GM12878 (cell line): ENCODE measurements around the gene LFNG. TPM values are rescaled to one million over a fixed set of nuclear protein-coding genes. Genes with fewer than 3 reads are reported as not detected.

ENCODE experiments used
- ATAC-seq: fragments of 200-7000 bp; cut with Tn5 transposase; 3 replicates; pipeline ENCODE4 v1.9.1; 2020; ENCODE audit warnings: mild to moderate bottlenecking, moderate library complexity
- BruUV-seq: library from RNA; stranded (reverse); fragments of 400-500 nt; replicated peaks from 2 replicates; lab custom pipeline; 2021; lab: Mats Ljungman, UMichigan
- CTCF ChIA-PET: fragments of 300-600 bp; sonication (Branson Sonifier 250); formaldehyde crosslinking; extraction: SDS; loops from one replicate; lab custom pipeline; 2021; ENCODE audit warnings: inconsistent platforms; lab: Yijun Ruan, JAX
- POLR2A ChIA-PET: fragments of 350-600 bp; formaldehyde crosslinking; extraction: SDS; loops from one replicate; lab custom pipeline; 2021; ENCODE audit warnings: inconsistent platforms; lab: Charles Lee
- RAD21 ChIA-PET: fragments of 300-600 bp; sonication (Branson Sonifier 250); formaldehyde crosslinking; loops from one replicate; lab custom pipeline; 2023; ENCODE audit warnings: antibody characterized with exemption; ENCODE audit not compliant: unreplicated experiment; lab: Charles Lee
- SMC1A ChIA-PET: fragments of 300-600 bp; sonication (Branson Sonifier 250); formaldehyde crosslinking; loops from one replicate; lab custom pipeline; 2023; ENCODE audit not compliant: unreplicated experiment, uncharacterized antibody; lab: Charles Lee
- DNase-seq: peaks from one replicate; pipeline ENCODE4 v3.0.0-alpha.2; 2011; ENCODE audit warnings: low read depth, low spot score
- FAIRE-seq: peaks from 3 replicates; lab custom pipeline; 2011; peaks lifted over from hg19 to GRCh38; lab: Jason Lieb, UNC
- H2AFZ ChIP-seq: 2 replicates; pipeline ENCODE4 v1.6.0; 2011; ENCODE audit warnings: low read depth, low read length, control low read depth; ENCODE audit not compliant: control insufficient read depth
- H3K27ac ChIP-seq: 2 replicates; pipeline ENCODE4 v1.5.1; 2011; ENCODE audit warnings: control low read depth; ENCODE audit not compliant: control insufficient read depth, insufficient read depth
- H3K27me3 ChIP-seq, 2 experiments: replicated peaks in 1 of 2; 2 replicates each; pipeline versions ENCODE4 v1.6.0 to v1.6.1; 2011; ENCODE audit warnings: low read length in 1 of 2; ENCODE audit not compliant: control insufficient read depth in 2 of 2, insufficient read depth in 2 of 2
- H3K36me3 ChIP-seq, 2 experiments: 2 replicates each; pipeline ENCODE4 v1.5.1; 2011; ENCODE audit warnings: low read length in 1 of 2; ENCODE audit not compliant: control insufficient read depth in 2 of 2, insufficient read depth in 2 of 2
- H3K4me1 ChIP-seq: 2 replicates; pipeline ENCODE4 v1.6.1; 2011; ENCODE audit warnings: mild to moderate bottlenecking, low read length, moderate library complexity, mixed read lengths; ENCODE audit not compliant: control insufficient read depth, insufficient read depth
- H3K4me2 ChIP-seq: 2 replicates; pipeline ENCODE4 v1.6.0; 2011; ENCODE audit warnings: control low read depth; ENCODE audit not compliant: control insufficient read depth, insufficient read depth
- H3K4me3 ChIP-seq: fragments of 200-600 bp; sonication (generic); 2 replicates; pipeline ENCODE4 v1.5.1; 2016
- H3K79me2 ChIP-seq: 2 replicates; pipeline ENCODE4 v1.6.0; 2011; ENCODE audit warnings: low read length; ENCODE audit not compliant: control insufficient read depth, insufficient read depth
- H3K9ac ChIP-seq: 2 replicates; pipeline ENCODE4 v1.8.0; 2011; ENCODE audit warnings: low read length, control low read depth, mixed read lengths; ENCODE audit not compliant: control insufficient read depth, insufficient read depth
- H3K9me3 ChIP-seq: replicated peaks from 3 replicates; pipeline ENCODE4 v1.5.1; 2011; ENCODE audit warnings: mild to moderate bottlenecking, low read length; ENCODE audit not compliant: control insufficient read depth, insufficient read depth
- H4K20me1 ChIP-seq: 2 replicates; pipeline ENCODE4 v1.6.0; 2011; ENCODE audit not compliant: control insufficient read depth, insufficient read depth
- BHLHE40 ChIP-seq, 2 experiments: fragments of 450-650 bp in 1 of 2; IDR thresholded peaks; 2 replicates each; pipeline ENCODE4 v1.6.1; 2011 to 2017; ENCODE audit warnings: low read depth in 2 of 2, borderline replicate concordance in 1 of 2, improper control_type of control experiment in 1 of 2, low read length in 1 of 2, mild to moderate bottlenecking in 1 of 2
- CBFB ChIP-seq: IDR thresholded peaks from 2 replicates; pipeline ENCODE4 v1.6.1; 2016; ENCODE audit warnings: antibody characterized with exemption, low read depth
- DPF2 ChIP-seq: fragments of 450-650 bp; IDR thresholded peaks from 2 replicates; pipeline ENCODE4 v1.6.1; 2017; ENCODE audit warnings: mild to moderate bottlenecking
- FOXK2 ChIP-seq: fragments of 450-650 bp; IDR thresholded peaks from 2 replicates; pipeline ENCODE4 v1.6.1; 2017; ENCODE audit warnings: mild to moderate bottlenecking, moderate library complexity
- GABPA ChIP-seq: IDR thresholded peaks from 2 replicates; pipeline ENCODE4 v1.6.1; 2014; ENCODE audit warnings: antibody characterized with exemption, low read depth, mild to moderate bottlenecking, inconsistent platforms
- JUND ChIP-seq: IDR thresholded peaks from 2 replicates; pipeline ENCODE4 v1.6.1; 2012; ENCODE audit warnings: low read depth, mild to moderate bottlenecking, low read length, improper control_type of control experiment, moderate library complexity
- MTA2 ChIP-seq: fragments of 450-650 bp; IDR thresholded peaks from 2 replicates; pipeline ENCODE4 v1.6.1; 2016; ENCODE audit warnings: low read depth, mild to moderate bottlenecking, moderate library complexity
- MYC ChIP-seq: IDR thresholded peaks from 2 replicates; pipeline ENCODE4 v1.6.1; 2011; ENCODE audit warnings: mild to moderate bottlenecking, low read length, moderate library complexity, inconsistent platforms; ENCODE audit not compliant: insufficient read depth, insufficient replicate concordance, insufficient read length, severe bottlenecking
- NFYA ChIP-seq: IDR thresholded peaks from 2 replicates; pipeline ENCODE4 v1.6.1; 2011; ENCODE audit warnings: low read depth, mild to moderate bottlenecking, low read length, improper control_type of control experiment, borderline replicate concordance
- NR2C1 ChIP-seq: fragments of 450-650 bp; IDR thresholded peaks from 2 replicates; pipeline ENCODE4 v1.6.1; 2017; ENCODE audit warnings: antibody characterized with exemption, mild to moderate bottlenecking, moderate library complexity
- PKNOX1 ChIP-seq: fragments of 450-650 bp; IDR thresholded peaks from 2 replicates; pipeline ENCODE4 v1.6.1; 2016; ENCODE audit warnings: mild to moderate bottlenecking
- PRDM15 ChIP-seq: fragments of 450-650 bp; formaldehyde crosslinking; IDR thresholded peaks from 2 replicates; pipeline ENCODE4 v1.4.0; 2020; ENCODE audit warnings: mild to moderate bottlenecking, moderate library complexity
- RBBP5 ChIP-seq: fragments of 200-600 bp; sonication (generic); conservative IDR thresholded peaks from 2 replicates; pipeline ENCODE4 v1.6.1; 2016
- SREBF2 ChIP-seq: IDR thresholded peaks from 2 replicates; pipeline ENCODE4 v1.6.1; 2012; ENCODE audit warnings: mild to moderate bottlenecking, low read length
- TCF7 ChIP-seq: IDR thresholded peaks from 2 replicates; pipeline ENCODE4 v1.6.1; 2014; ENCODE audit warnings: antibody characterized with exemption, borderline replicate concordance
- USF2 ChIP-seq: IDR thresholded peaks from 2 replicates; pipeline ENCODE4 v1.6.1; 2011; ENCODE audit warnings: low read depth, low read length, improper control_type of control experiment, borderline replicate concordance
- ZBTB33 ChIP-seq: fragments of 450-650 bp; IDR thresholded peaks from 2 replicates; pipeline ENCODE4 v1.6.1; 2017; ENCODE audit warnings: mild to moderate bottlenecking
- ZNF622 ChIP-seq: fragments of 450-650 bp; IDR thresholded peaks from 2 replicates; pipeline ENCODE4 v1.6.1; 2017; ENCODE audit warnings: mild to moderate bottlenecking, inconsistent platforms
- WGBS: methylation state at CpG from one replicate; pipeline ENCODE4 v1.1.6; 2016; ENCODE audit warnings: low lambda C conversion rate; ENCODE audit not compliant: insufficient replicate concordance, insufficient coverage; ENCODE audit errors: missing lambda C conversion rate; 5-methylcytosine and 5-hydroxymethylcytosine counted together
- in situ Hi-C: fragments of 300-500 bp; cut with MboI; formaldehyde crosslinking; loops from 9 replicates; pipeline ENCODE4 v1.14.3; 2018; ENCODE audit warnings: mixed read lengths
- intact Hi-C: fragments of 100-400 bp; cut with micrococcal nuclease; formaldehyde crosslinking; loops from one replicate; pipeline ENCODE4 v1.14.2; 2022; ENCODE audit not compliant: unreplicated experiment
- polyA plus RNA-seq, 11 experiments: library from polyadenylated mRNA; depleted of rRNA in 4 of 11; unstranded in 6 of 11; stranded (reverse) in 5 of 11; fragments of >200 nt; fragmentation: Nextera tagmentation in 4 of 11; fragmentation: Illumina TruSeq in 1 of 11; extraction: Ambion mirVana in 4 of 11; extraction: Trizol in 1 of 11; gene quantifications; 1 replicate in 1 of 11; 2 replicates in 10 of 11; pipeline versions ENCODE4 v1.2.1 to v1.2.3, GENCODE V29; 2011 to 2016; ENCODE audit warnings: inconsistent platforms in 2 of 11, missing spikeins in 2 of 11, low read depth in 1 of 11
- total RNA-seq, 4 experiments: library from RNA; depleted of rRNA in 3 of 4; stranded (reverse); fragments of >200 nt in 3 of 4; fragmentation: Illumina TruSeq in 1 of 4; extraction: Trizol in 1 of 4; gene quantifications; 2 replicates each; pipeline versions ENCODE4 v1.2.1 to v1.2.3, GENCODE V29; 2013 to 2021

LFNG gene
- total and polyA plus RNA-seq, 10 of the 15 experiments (the other 5 are each of a cell fraction or from before 2014, with no cell fraction given) = 0.09 to 0.68 (median 0.33) TPM; not detected in 2

- TF ChIP-seq JUND = no peak
- no peak for TF ChIP-seq ZBTB33
- no peak for TF ChIP-seq TCF7
- no peak for TF ChIP-seq CBFB
- TF ChIP-seq PKNOX1 = no peak
- no peak for TF ChIP-seq BHLHE40 (IDR thresholded peaks at IDR 0.05; ENCODE audit: borderline replicate concordance in 1 of 2, low read depth in 2 of 2, low read length in 1 of 2)
- TF ChIP-seq SREBF2 = no peak
- TF ChIP-seq RBBP5 = no peak
- no peak for TF ChIP-seq FOXK2
These were observed 6.9 kb upstream of the LFNG start (continued) for GRCh38 chr7:2512713-2513112.

GRCh38 chr7:2513702-2514101, 5.9 kb upstream of the LFNG start:
- ATAC-seq = no peak
- no peak for FAIRE-seq
- DNase-seq = no peak
- Histone ChIP-seq H3K79me2 (no peaks in the 10 kb centered on the region), H3K36me3 (no peaks in the 10 kb centered on the region), H3K4me3 (no peak overlapping the region), H2AFZ (no peak overlapping the region), H3K27ac (no peak overlapping the region), H4K20me1 (no peaks in the 10 kb centered on the region), H3K4me1 (peaks cover 29% of the 10 kb centered on the region), H3K9me3 (no peaks in the 10 kb centered on the region), H3K9ac (no peak overlapping the region), H3K27me3 (no peaks in the 10 kb centered on the region), H3K4me2 (no peak overlapping the region)
- ChIA-PET CTCF (no interaction called here), POLR2A (no interaction called here), SMC1A (no interaction called here), RAD21 (no interaction called here)
- 68% methylated on average over 7 of the region's 7 CpGs for WGBS
- intact Hi-C loops = no loop called here
- no TSS peak for BruUV-seq
- in situ Hi-C loops = no loop called here
- TF ChIP-seq NFYA = no peak
- no peak for TF ChIP-seq RBBP5
- TF ChIP-seq MTA2 = no peak
- no peak for TF ChIP-seq USF2
- no peak for TF ChIP-seq GABPA
- TF ChIP-seq NR2C1 = no peak
- TF ChIP-seq MYC = no peak
- TF ChIP-seq ZNF622 = no peak
- TF ChIP-seq PRDM15 (CRISPR knock-in tag) = no peak
- TF ChIP-seq DPF2 = no peak
